Measurements from ENCODE around the gene KRT33A.
"Not testable (repeated sequence)": the region's sequence is repeated elsewhere in the genome, so short reads cannot be mapped to it uniquely, and the experiment has no call there.

Gene KRT33A

GRCh38 chr17:41350381-41350878 is at the start of gene KRT33A:
TSS of gene KRT33A (minus strand) at chr17:41350828. CDS start at chr17:41350767, 61 bp downstream.
- not testable (repeated sequence) for DNase-seq

- no peak for DNase-seq
Observed at GRCh38 chr17:41396996-41397660, 46.5 kb upstream of the KRT33A start, which contains the start of gene KRT31. TSS of gene KRT31 (minus strand) at chr17:41397608. CDS start at chr17:41397539, 69 bp downstream.

GRCh38 chr17:41396340-41396739 is 45.7 kb upstream of the KRT33A start:
- no peak for DNase-seq

GRCh38 chr17:41395611-41396010 is 45.0 kb upstream of the KRT33A start:
- no peak for DNase-seq

- not testable (repeated sequence) for DNase-seq
Observed at GRCh38 chr17:41395044-41395443, 44.4 kb upstream of the KRT33A start.

- no peak for DNase-seq
Observed at GRCh38 chr17:41394254-41394996, 43.8 kb upstream of the KRT33A start.

- DNase-seq, result no peak
Observed at GRCh38 chr17:41393826-41394225, 43.2 kb upstream of the KRT33A start.

- DNase-seq, result no peak
Observed at GRCh38 chr17:41393294-41393693, 42.7 kb upstream of the KRT33A start.

GRCh38 chr17:41392278-41392677 is 41.6 kb upstream of the KRT33A start:
- DNase-seq, result no peak

GRCh38 chr17:41391535-41391934 is 40.9 kb upstream of the KRT33A start:
- DNase-seq, result no peak

- no peak for DNase-seq
Observed at GRCh38 chr17:41390411-41390938, 39.8 kb upstream of the KRT33A start.

- no peak for DNase-seq
Observed at GRCh38 chr17:41387670-41388069, 37.0 kb upstream of the KRT33A start.

GRCh38 chr17:41386227-41386626 is 35.6 kb upstream of the KRT33A start:
- DNase-seq, result no peak

GRCh38 chr17:41383690-41384089 is 33.1 kb upstream of the KRT33A start:
- no peak for DNase-seq

GRCh38 chr17:41382394-41382793 is 31.8 kb upstream of the KRT33A start:
- DNase-seq, result no peak

GRCh38 chr17:41381943-41382342 is 31.3 kb upstream of the KRT33A start, which contains the start of gene KRT34:
TSS of gene KRT34 (minus strand) at chr17:41382306. CDS start at chr17:41382246, 60 bp downstream.
- not testable (repeated sequence) for DNase-seq

GRCh38 chr17:41380091-41380490 is 29.5 kb upstream of the KRT33A start:
- not testable (repeated sequence) for DNase-seq

- no peak for DNase-seq
Observed at GRCh38 chr17:41377546-41377945, 26.9 kb upstream of the KRT33A start.

- DNase-seq, result no peak
Observed at GRCh38 chr17:41369713-41370112, 19.1 kb upstream of the KRT33A start, which contains the start of gene KRT33B. TSS of gene KRT33B (minus strand) at chr17:41369813. CDS start at chr17:41369750, 63 bp downstream.

- DNase-seq, result no peak
Observed at GRCh38 chr17:41369023-41369422, 18.4 kb upstream of the KRT33A start.

GRCh38 chr17:41367426-41368075 is 16.9 kb upstream of the KRT33A start:
- DNase-seq, result no peak

GRCh38 chr17:41366070-41366469 is 15.4 kb upstream of the KRT33A start:
- DNase-seq, result no peak

- no peak for DNase-seq
Observed at GRCh38 chr17:41363881-41364280, 13.3 kb upstream of the KRT33A start.

All from CD4-positive, alpha-beta T cell treated with Interleukin-21 for 1 hour (primary cell).